Glutamatergic neuron (in vitro differentiated cells): ENCODE data around the gene CACNA1C. TPM values are rescaled to one million over a fixed set of nuclear protein-coding genes. Genes with fewer than 3 reads are reported as not detected.

Experiments
- DNase-seq: peaks from one replicate; pipeline ENCODE4 v3.0.0; 2022
- H3K27ac Mint-ChIP-seq: one replicate; pipeline ENCODE4 v1.8.0; 2020; ENCODE audit warnings: mild to moderate bottlenecking, mixed read lengths, inconsistent platforms; ENCODE audit not compliant: unreplicated experiment
- H3K27me3 Mint-ChIP-seq: one replicate; pipeline ENCODE4 v1.8.0; 2020; ENCODE audit warnings: mild to moderate bottlenecking, moderate library complexity, mixed read lengths, inconsistent platforms; ENCODE audit not compliant: unreplicated experiment
- H3K36me3 Mint-ChIP-seq: one replicate; pipeline ENCODE4 v1.8.0; 2020; ENCODE audit warnings: mild to moderate bottlenecking, mixed read lengths, inconsistent platforms; ENCODE audit not compliant: unreplicated experiment
- H3K4me1 Mint-ChIP-seq: one replicate; pipeline ENCODE4 v1.8.0; 2020; ENCODE audit warnings: mild to moderate bottlenecking, low read depth, mixed read lengths, inconsistent platforms; ENCODE audit not compliant: unreplicated experiment
- H3K4me3 Mint-ChIP-seq: one replicate; pipeline ENCODE4 v1.8.0; 2020; ENCODE audit warnings: mild to moderate bottlenecking, mixed read lengths, inconsistent platforms; ENCODE audit not compliant: unreplicated experiment
- H3K9me3 Mint-ChIP-seq: one replicate; pipeline ENCODE4 v1.8.0; 2020; ENCODE audit warnings: mild to moderate bottlenecking, moderate library complexity, mixed read lengths, inconsistent platforms; ENCODE audit not compliant: unreplicated experiment
- CTCF ChIP-seq: fragments of 200-600 bp; sonication (generic); IDR thresholded peaks from one replicate; pipeline ENCODE4 v1.5.0; 2021; ENCODE audit not compliant: partially characterized antibody, unreplicated experiment
- total RNA-seq: library from RNA; stranded (reverse); fragmentation: NEBNext Ultra II Directional; extraction: Animal tissue kit (Norgen Biotek cat#: 25700); gene quantifications from one replicate; pipeline ENCODE4 v1.2.1, GENCODE V29; 2021; ENCODE audit not compliant: unreplicated experiment

Gene CACNA1C
- total RNA-seq, 1 donor from 2014 or later = 11.0 TPM

GRCh38 chr12:2297658-2298057, 244.9 kb downstream of the CACNA1C start:
- Mint-ChIP-seq H3K9me3 (peaks cover 8% of the 10 kb centered on the region), H3K4me3 (no peak overlapping the region), H3K27ac (no peak overlapping the region), H3K27me3 (peaks cover 1% of the 10 kb centered on the region), H3K36me3 (no peaks in the 10 kb centered on the region), H3K4me1 (peaks cover 22% of the 10 kb centered on the region)
- TF ChIP-seq CTCF = no peak
- no peak for DNase-seq

GRCh38 chr12:2298556-2299200, 245.9 kb downstream of the CACNA1C start:
- H3K4me1 Mint-ChIP-seq = peaks cover 22% of the 10 kb centered on the region
- no peak for DNase-seq
- no peaks in the 10 kb centered on the region for H3K36me3 Mint-ChIP-seq
- TF ChIP-seq CTCF = no peak
- peaks cover 1% of the 10 kb centered on the region for H3K27me3 Mint-ChIP-seq
- H3K27ac Mint-ChIP-seq = no peak overlapping the region
- H3K9me3 Mint-ChIP-seq = peaks cover 8% of the 10 kb centered on the region
- H3K4me3 Mint-ChIP-seq = no peak overlapping the region

- Mint-ChIP-seq H3K27ac (no peak overlapping the region), H3K4me1 (peaks cover 22% of the 10 kb centered on the region), H3K36me3 (no peaks in the 10 kb centered on the region), H3K27me3 (peaks cover 1% of the 10 kb centered on the region), H3K9me3 (peaks cover 6% of the 10 kb centered on the region), H3K4me3 (no peak overlapping the region)
- TF ChIP-seq CTCF = no peak
- DNase-seq = no peak
These were observed 246.4 kb downstream of the CACNA1C start for GRCh38 chr12:2299206-2299605.

GRCh38 chr12:2300168-2300567, 247.4 kb downstream of the CACNA1C start:
- no peak for DNase-seq
- Mint-ChIP-seq H3K9me3 (peaks cover 3% of the 10 kb centered on the region), H3K27ac (no peak overlapping the region), H3K36me3 (no peaks in the 10 kb centered on the region), H3K4me3 (no peak overlapping the region), H3K27me3 (peaks cover 4% of the 10 kb centered on the region), H3K4me1 (peaks cover 17% of the 10 kb centered on the region)
- TF ChIP-seq CTCF = no peak

- Mint-ChIP-seq H3K4me1 (peaks cover 16% of the 10 kb centered on the region), H3K27ac (no peak overlapping the region)
- no peak for DNase-seq
These were observed 248.1 kb downstream of the CACNA1C start for GRCh38 chr12:2300886-2301285.

More at GRCh38 chr12:2300886-2301285, 248.1 kb downstream of the CACNA1C start:
- Mint-ChIP-seq H3K9me3 (peaks cover 2% of the 10 kb centered on the region), H3K4me3 (no peak overlapping the region), H3K36me3 (no peaks in the 10 kb centered on the region), H3K27me3 (peaks cover 2% of the 10 kb centered on the region)
- TF ChIP-seq CTCF = no peak
